ENCODE measurements around the gene SRGAP3. TPM values are rescaled to one million over a fixed set of nuclear protein-coding genes. Genes with fewer than 3 reads are reported as not detected.

SRGAP3 gene
- total and polyA plus RNA-seq, 10 of the 15 experiments (the other 5 are each of a cell fraction or from before 2014, with no cell fraction given), result 0.32 to 1.7 (median 0.99) TPM

GRCh38 chr3:9008550-9009255 lies 240.7 kb downstream of the SRGAP3 start:
- no peak for ATAC-seq
- H3K36me3 ChIP-seq (ENCODE audit: control insufficient read depth in 2 of 2, insufficient read depth in 2 of 2, low read length in 1 of 2), result no peaks in the 10 kb centered on the region
- intact Hi-C loops (cut with micrococcal nuclease; ENCODE audit: unreplicated experiment), result no loop called here
- no peak for DNase-seq (ENCODE audit: low read depth, low spot score)
- no peak overlapping the region for H3K4me2 ChIP-seq (ENCODE audit: control insufficient read depth, insufficient read depth)
- 0 out of 4 replicates have a peak, but pooled peaks cover 0 to 2% of the 10 kb centered on the region in 2 experiments for H3K27me3 ChIP-seq (replicated peaks in 1 of 2; ENCODE audit: control insufficient read depth in 2 of 2, insufficient read depth in 2 of 2, low read length in 1 of 2)
- H4K20me1 ChIP-seq (ENCODE audit: control insufficient read depth, insufficient read depth), result no peaks in the 10 kb centered on the region
- H3K9ac ChIP-seq (ENCODE audit: control insufficient read depth, insufficient read depth, low read length), result no peak overlapping the region
- in situ Hi-C loops (cut with MboI), result no loop called here
- no peak overlapping the region for H3K4me3 ChIP-seq
- ChIA-PET POLR2A (no interaction called here), SMC1A (ENCODE audit: uncharacterized antibody, unreplicated experiment) (interaction anchor here (0.8 kb wide), 1 partner anchor 23 kb away, joined by 3 read pairs; no protein-coding TSS in a partner anchor), RAD21 (ENCODE audit: unreplicated experiment) (no interaction called here), CTCF (no interaction called here)
- no peak for FAIRE-seq
- 35% methylated on average over 6 of the region's 6 CpGs for WGBS (ENCODE audit: insufficient coverage, insufficient replicate concordance, low lambda C conversion rate, missing lambda C conversion rate)
- no peaks in the 10 kb centered on the region for H3K9me3 ChIP-seq (replicated peaks; ENCODE audit: control insufficient read depth, insufficient read depth, low read length)
- no peak overlapping the region for H3K27ac ChIP-seq (ENCODE audit: control insufficient read depth, insufficient read depth)
- no peaks in the 10 kb centered on the region for H3K79me2 ChIP-seq (ENCODE audit: control insufficient read depth, insufficient read depth, low read length)
- TF ChIP-seq BRCA1 (IDR thresholded peaks at IDR 0.05; ENCODE audit: low read depth, low read length), result no peak
- no peak for TF ChIP-seq BCLAF1 (IDR thresholded peaks at IDR 0.05)
- TF ChIP-seq ZNF384 (IDR thresholded peaks at IDR 0.05; ENCODE audit: borderline replicate concordance, low read depth, low read length), result no peak
- TF ChIP-seq NRF1 (conservative IDR thresholded peaks at IDR 0.05; ENCODE audit: low read depth, low read length), result no peak
- TF ChIP-seq MAX (IDR thresholded peaks at IDR 0.05; ENCODE audit: low read depth, low read length), result no peak
- no peak for TF ChIP-seq GATAD2B (conservative IDR thresholded peaks at IDR 0.05; ENCODE audit: low read depth)
- TF ChIP-seq SUPT20H (IDR thresholded peaks at IDR 0.05; ENCODE audit: borderline replicate concordance, control insufficient read depth, low read depth, low read length), result no peak
- TF ChIP-seq PML (IDR thresholded peaks at IDR 0.05; ENCODE audit: low read length), result no peak
- TF ChIP-seq TCF7 (IDR thresholded peaks at IDR 0.05; ENCODE audit: borderline replicate concordance), result no peak
- TF ChIP-seq TAF1 (IDR thresholded peaks at IDR 0.05; ENCODE audit: borderline replicate concordance, low read depth, low read length), result no peak
- TF ChIP-seq KDM1A (IDR thresholded peaks at IDR 0.05; ENCODE audit: borderline replicate concordance), result no peak
- no peak for TF ChIP-seq CREB1 (IDR thresholded peaks at IDR 0.05; ENCODE audit: low read depth)
- no peak for TF ChIP-seq YY1 (IDR thresholded peaks at IDR 0.05; ENCODE audit: low read depth, low read length)
- no peak for TF ChIP-seq CHD4 (IDR thresholded peaks at IDR 0.05)
- TF ChIP-seq SREBF1 (IDR thresholded peaks at IDR 0.05; ENCODE audit: low read length), result no peak
- TF ChIP-seq RELB (IDR thresholded peaks at IDR 0.05; ENCODE audit: low read depth), result no peak
- H2AFZ ChIP-seq (ENCODE audit: control insufficient read depth, low read depth, low read length), result no peak overlapping the region
- H3K4me1 ChIP-seq (ENCODE audit: control insufficient read depth, insufficient read depth, low read length), result no peaks in the 10 kb centered on the region
- BruUV-seq (replicated peaks), result no TSS peak
